Activated naive CD4-positive, alpha-beta T cell treated with anti-CD3 and anti-CD28 coated beads, Interleukin-2, amount 50 U/mL, for 24 hours (primary cell): ENCODE data around the gene CCDC178.

Experiments used
- H3K27ac Mint-ChIP-seq: one replicate; pipeline ENCODE4 v1.8.0; 2021; ENCODE audit warnings: mild to moderate bottlenecking, mixed read lengths
- H3K27me3 Mint-ChIP-seq: one replicate; pipeline ENCODE4 v1.8.0; 2021; ENCODE audit warnings: mixed read lengths
- H3K36me3 Mint-ChIP-seq: one replicate; pipeline ENCODE4 v1.8.0; 2021; ENCODE audit warnings: mixed read lengths
- H3K4me1 Mint-ChIP-seq: one replicate; pipeline ENCODE4 v1.8.0; 2021; ENCODE audit warnings: mixed read lengths
- H3K4me3 Mint-ChIP-seq: one replicate; pipeline ENCODE4 v1.8.0; 2021; ENCODE audit warnings: mild to moderate bottlenecking, mixed read lengths
- H3K9me3 Mint-ChIP-seq: one replicate; pipeline ENCODE4 v1.8.0; 2021; ENCODE audit warnings: mixed read lengths

CCDC178 gene, protein sequence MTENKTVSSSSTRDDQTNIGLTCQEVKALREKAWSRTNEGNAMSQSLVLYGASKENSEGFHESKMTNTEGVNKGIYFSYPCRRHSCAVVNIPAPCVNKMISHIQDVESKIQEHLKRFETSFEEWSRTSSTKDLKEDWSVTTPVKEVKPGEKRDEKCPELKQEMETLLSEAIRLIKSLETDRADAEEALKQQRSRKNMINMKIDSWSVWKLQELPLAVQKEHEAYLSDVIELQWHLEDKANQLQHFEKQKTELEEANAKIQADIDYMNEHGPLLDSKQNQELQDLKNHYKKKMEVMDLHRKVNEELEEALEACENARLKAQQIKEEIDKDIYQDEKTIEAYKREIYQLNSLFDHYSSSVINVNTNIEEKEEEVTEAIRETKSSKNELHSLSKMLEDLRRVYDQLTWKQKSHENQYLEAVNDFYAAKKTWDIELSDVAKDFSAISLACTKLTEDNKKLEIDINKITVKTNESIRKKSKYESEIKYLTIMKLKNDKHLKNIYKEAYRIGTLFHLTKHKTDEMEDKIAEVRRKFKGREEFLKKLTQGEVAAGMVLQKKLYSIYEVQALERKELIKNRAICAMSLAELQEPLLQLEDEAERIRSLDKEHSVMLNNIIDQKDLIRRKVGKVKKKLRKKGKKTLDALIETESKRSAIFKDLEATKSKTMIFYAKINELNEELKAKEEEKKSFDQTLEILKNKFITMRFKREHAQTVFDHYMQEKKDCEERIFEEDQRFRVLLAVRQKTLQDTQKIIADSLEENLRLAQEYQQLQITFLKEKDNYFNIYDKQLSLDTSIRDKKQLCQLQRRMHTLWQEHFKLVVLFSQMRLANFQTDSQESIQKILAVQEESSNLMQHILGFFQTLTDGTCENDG

DNA sequence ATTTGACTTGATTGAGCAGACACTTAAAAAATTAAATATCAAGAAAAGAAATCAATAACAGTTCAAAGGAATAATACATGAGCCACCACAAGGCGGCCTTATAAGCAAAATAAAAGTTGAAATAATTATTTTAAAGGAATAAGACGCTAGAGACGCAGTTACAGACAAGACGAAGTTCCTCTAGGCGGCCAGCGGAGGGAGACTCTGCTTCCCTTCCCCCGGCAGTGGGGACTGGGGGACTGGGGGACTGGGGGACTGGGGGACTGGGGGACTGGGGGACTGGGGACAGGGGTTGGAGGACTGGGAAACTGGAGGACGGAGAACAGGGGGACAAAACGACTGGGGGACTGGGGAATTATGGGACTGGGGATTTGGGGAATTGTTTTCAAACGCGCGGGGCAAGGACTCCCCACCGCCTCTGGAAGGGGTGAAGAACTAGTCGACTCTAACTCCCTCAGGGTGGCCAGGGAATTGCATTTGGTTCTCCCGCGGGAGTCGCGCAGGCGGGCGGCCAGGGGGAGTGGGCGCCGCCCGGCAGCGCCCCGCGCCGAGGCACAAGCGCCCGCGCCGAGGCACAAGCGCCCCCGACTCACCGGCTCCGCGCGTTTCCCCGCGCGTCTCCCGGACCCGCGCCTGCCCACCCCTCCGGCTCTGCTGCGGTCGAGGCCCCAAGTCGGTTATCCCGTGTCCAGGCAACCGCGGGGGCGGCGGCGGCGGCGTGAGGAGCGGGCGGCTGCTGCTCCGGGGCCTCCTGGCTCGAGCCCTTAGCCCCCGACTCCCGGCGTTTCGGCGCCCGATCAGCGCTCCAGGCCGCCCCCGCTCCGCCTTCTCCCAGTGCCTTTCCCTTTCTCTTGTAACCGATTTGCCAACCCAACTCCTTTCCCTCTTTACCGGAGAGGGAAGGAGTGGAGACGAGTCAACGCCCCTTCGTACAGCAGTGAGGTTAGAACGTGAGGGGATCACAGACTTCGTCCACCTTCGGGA is at the start of gene CCDC178:
Gene CCDC178 (minus strand): TSS at position 662 of the 984 bp plus-strand sequence. CDS start 28,633 bp downstream, outside the sequence.
- no peaks in the 10 kb centered on the region for H3K9me3 Mint-ChIP-seq
- H3K27me3 Mint-ChIP-seq = peaks cover 14% of the 10 kb centered on the region
- H3K4me3 Mint-ChIP-seq = no peak within 1 kb of the TSS
- H3K27ac Mint-ChIP-seq = no peak within 1 kb of the TSS
- no peaks in the 10 kb centered on the region for H3K4me1 Mint-ChIP-seq
- no peaks in the 10 kb centered on the region for H3K36me3 Mint-ChIP-seq

DNA sequence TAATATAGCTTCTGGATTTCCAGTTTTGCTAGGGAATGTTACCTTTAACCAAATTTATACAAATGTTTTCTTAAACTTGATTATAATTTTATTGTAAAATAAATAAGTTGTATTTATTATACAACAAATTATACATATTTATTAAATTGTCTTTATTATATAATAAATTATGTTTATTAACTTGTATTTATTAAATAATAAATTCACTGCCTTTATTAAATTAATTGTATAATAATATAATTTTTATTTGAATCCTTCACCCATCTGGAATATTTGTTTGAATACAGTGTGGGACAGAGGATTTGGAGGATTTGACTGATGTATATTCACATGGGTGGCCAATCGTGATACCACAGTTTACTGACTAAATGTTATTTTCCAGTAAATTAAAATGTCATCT is 43.4 kb upstream of the CCDC178 start:
- no peak overlapping the region for H3K27ac Mint-ChIP-seq
- H3K36me3 Mint-ChIP-seq = no peaks in the 10 kb centered on the region
- H3K4me1 Mint-ChIP-seq = no peaks in the 10 kb centered on the region
- H3K27me3 Mint-ChIP-seq = no peaks in the 10 kb centered on the region
- H3K9me3 Mint-ChIP-seq = no peaks in the 10 kb centered on the region
- H3K4me3 Mint-ChIP-seq = no peak overlapping the region

DNA sequence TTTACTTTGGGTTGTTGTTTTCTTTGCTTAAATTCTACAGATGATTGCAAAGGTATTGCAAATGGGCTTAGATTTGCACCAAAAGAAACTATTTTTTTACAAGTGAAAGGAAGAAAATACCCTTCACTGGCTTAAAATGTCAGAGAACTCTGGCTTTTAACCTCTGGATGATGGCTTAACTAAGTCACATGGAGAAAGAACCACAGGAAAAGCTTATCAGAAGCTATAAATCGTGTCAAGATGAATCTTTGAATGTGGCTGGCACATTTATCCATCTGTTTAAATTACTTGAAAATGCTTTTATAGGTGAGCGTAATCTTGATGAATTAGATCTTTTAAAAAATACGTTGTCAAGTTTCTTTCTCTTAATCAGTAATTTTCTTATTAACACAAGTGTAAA is 32.0 kb upstream of the CCDC178 start:
- no peaks in the 10 kb centered on the region for H3K4me1 Mint-ChIP-seq
- peaks cover 11% of the 10 kb centered on the region for H3K9me3 Mint-ChIP-seq
- no peak overlapping the region for H3K4me3 Mint-ChIP-seq
- H3K27ac Mint-ChIP-seq = no peak overlapping the region
- no peaks in the 10 kb centered on the region for H3K27me3 Mint-ChIP-seq
- no peaks in the 10 kb centered on the region for H3K36me3 Mint-ChIP-seq

DNA sequence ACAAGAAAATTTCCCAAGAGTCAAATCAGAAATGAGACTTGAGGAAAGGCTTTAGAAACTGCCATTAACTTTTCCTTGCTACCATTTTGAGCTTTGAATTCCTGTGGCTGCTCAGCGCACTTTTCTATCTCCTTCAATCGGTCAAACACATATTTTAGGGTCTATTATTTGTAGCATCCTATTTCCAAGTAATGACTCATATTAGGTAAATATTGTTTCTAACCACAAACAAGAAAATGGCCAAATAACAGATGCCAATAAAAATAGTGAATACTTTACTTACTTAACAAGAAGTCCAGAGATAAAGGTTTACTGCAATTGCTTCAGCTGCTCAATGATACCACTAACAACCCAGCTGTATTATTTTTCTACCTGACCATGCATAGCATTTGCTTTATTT is 29.7 kb upstream of the CCDC178 start:
- no peaks in the 10 kb centered on the region for H3K27me3 Mint-ChIP-seq
- H3K27ac Mint-ChIP-seq = no peak overlapping the region
- H3K4me3 Mint-ChIP-seq = no peak overlapping the region
- peaks cover 18% of the 10 kb centered on the region for H3K9me3 Mint-ChIP-seq
- no peaks in the 10 kb centered on the region for H3K36me3 Mint-ChIP-seq
- H3K4me1 Mint-ChIP-seq = no peaks in the 10 kb centered on the region

DNA sequence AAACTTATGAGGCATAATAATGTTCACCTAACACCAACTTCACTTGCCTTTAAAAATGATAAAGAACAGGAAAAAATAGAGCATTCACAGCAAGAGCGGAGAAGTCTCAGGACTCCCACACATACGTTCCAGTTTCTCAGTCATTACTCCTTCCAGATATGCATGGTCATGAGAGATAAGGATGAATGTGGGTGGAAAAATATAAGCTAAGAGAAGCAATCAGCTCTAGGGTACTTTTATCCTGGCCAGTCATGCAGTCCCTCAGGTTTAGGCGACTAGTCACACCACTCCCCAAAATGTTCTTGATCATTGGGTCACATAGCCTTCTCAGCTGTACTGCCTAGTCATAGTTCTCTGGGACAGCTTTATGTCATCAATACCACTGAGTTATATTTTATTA is 29.2 kb upstream of the CCDC178 start:
- H3K27me3 Mint-ChIP-seq = no peaks in the 10 kb centered on the region
- no peaks in the 10 kb centered on the region for H3K36me3 Mint-ChIP-seq
- H3K4me1 Mint-ChIP-seq = no peaks in the 10 kb centered on the region
- H3K27ac Mint-ChIP-seq = no peak overlapping the region
- peaks cover 16% of the 10 kb centered on the region for H3K9me3 Mint-ChIP-seq
- H3K4me3 Mint-ChIP-seq = no peak overlapping the region

DNA sequence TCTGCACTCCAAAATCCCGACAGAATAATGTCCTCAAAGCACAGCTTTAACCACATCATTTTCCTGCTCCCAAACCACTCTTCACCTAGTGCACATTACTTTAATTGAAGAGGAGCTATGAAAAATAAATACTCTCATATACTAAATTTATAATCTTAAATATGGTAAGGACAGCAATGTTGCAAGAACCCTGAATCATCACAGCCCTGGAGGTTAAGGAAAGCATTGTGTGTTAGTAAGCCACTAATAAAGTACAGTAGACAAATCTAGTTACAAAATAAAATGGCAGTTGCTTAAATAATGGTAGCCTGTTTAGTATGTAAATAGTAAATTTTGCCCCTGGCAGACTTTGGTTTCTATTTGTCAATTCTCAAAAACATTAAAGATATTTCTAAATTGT is 27.0 kb upstream of the CCDC178 start:
- Mint-ChIP-seq H3K36me3 (no peaks in the 10 kb centered on the region), H3K4me3 (no peak overlapping the region), H3K9me3 (peaks cover 11% of the 10 kb centered on the region), H3K4me1 (no peaks in the 10 kb centered on the region), H3K27me3 (no peaks in the 10 kb centered on the region), H3K27ac (no peak overlapping the region)

DNA sequence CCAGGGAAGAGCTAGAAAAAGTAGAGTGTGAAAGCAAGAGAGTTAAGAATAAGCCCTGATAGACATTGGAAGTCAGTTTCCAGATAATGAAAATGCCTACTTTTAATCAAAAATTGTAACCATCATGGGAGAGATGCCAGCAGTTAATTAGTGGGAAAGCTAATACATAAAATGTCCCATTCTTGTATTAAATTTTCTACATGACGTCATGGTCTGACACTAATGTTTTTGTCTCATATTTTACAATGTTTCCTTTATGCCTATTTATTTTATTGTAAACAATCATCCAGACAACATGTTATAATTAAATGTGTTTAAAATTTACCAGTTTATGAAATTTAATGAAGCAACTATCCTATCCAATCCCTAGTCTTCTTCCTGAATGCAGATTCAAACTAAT is 26.3 kb upstream of the CCDC178 start:
- Mint-ChIP-seq H3K4me3 (no peak overlapping the region), H3K27me3 (no peaks in the 10 kb centered on the region), H3K27ac (no peak overlapping the region), H3K9me3 (peaks cover 15% of the 10 kb centered on the region), H3K36me3 (no peaks in the 10 kb centered on the region), H3K4me1 (no peaks in the 10 kb centered on the region)

DNA sequence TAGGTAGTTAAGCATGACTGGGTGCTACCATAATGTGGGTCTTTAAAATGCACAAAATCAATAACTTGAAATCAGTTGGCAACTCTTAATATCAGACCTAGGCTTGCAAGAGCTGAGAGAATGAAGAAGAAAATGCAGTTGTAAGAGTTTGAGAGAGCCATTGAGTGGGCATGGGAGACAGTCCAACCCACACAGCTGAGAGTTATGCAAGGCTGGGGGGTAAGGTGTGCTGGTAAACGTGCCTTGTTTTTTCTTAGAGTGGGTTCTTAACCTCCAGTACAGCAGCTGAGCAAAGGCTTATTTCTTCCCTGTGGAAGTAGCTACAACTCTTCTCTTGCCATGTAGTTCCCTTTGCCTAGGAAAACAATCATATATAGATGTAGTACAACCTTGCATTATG is 20.2 kb upstream of the CCDC178 start:
- no peak overlapping the region for H3K4me3 Mint-ChIP-seq
- no peaks in the 10 kb centered on the region for H3K4me1 Mint-ChIP-seq
- H3K27me3 Mint-ChIP-seq = no peaks in the 10 kb centered on the region
- peaks cover 14% of the 10 kb centered on the region for H3K9me3 Mint-ChIP-seq
- H3K27ac Mint-ChIP-seq = no peak overlapping the region
- H3K36me3 Mint-ChIP-seq = no peaks in the 10 kb centered on the region

DNA sequence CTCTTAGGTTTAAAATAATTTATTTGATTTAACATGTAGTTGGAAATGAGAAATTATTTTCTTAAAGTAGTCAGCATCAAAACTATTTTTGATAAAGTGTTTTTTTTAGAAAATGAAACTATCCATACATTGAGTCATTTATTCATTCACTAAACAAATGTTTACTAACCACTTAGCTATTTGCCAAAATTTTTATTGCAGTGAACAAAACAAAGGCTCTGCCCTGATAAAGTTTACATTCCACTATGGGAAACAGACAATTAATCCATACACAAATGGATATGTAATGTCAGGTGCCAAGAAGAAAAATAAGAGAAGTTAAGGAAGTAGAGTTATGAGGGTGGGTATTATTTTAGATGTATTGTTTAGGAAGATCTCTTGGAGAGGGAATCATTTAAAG is 19.1 kb upstream of the CCDC178 start:
- Mint-ChIP-seq H3K9me3 (peaks cover 9% of the 10 kb centered on the region), H3K36me3 (no peaks in the 10 kb centered on the region), H3K4me3 (no peak overlapping the region), H3K27ac (no peak overlapping the region), H3K4me1 (no peaks in the 10 kb centered on the region), H3K27me3 (no peaks in the 10 kb centered on the region)

DNA sequence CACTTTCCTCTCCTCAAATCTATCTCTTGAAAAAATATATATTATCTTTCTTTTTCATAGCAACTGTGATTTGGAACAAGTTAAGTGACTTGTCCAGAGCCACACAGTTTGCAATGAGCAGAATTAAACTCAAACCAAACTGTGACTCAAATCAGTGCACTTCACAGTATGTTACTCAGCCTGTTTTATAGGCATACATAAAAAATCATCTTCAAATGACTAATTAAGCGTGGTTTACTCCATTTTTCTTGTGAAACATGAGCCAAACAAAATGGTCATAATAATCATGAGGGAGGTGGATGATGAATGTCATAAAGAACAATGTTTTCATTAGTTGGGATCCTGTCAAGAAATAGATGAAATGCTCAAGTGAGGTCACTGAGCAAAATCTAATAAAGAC is 6.1 kb upstream of the CCDC178 start:
- Mint-ChIP-seq H3K27ac (no peak overlapping the region), H3K4me1 (no peaks in the 10 kb centered on the region)

DNA sequence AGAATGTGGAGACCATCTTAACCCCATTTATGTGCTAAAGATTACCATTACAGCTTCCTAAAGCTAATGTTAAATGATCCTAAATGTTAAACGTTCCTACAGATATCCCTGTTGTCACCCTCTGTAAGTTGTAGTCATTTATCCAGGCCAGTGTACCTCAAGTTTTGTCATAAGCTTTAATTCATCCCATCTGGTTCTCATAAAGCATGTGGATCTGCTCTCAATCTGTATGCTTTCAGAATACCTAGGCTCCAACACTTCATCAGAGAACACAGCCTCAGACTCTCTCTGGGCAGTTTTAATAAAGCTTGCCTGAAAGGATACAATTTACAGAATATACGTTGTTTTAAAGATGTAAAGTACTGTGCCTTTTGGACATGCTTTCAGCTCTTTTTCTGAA is 4.2 kb upstream of the CCDC178 start:
- Mint-ChIP-seq H3K27me3 (peaks cover 8% of the 10 kb centered on the region), H3K9me3 (peaks cover 15% of the 10 kb centered on the region), H3K4me1 (no peaks in the 10 kb centered on the region), H3K27ac (no peak overlapping the region), H3K4me3 (no peak overlapping the region), H3K36me3 (no peaks in the 10 kb centered on the region)

More for the DNA sequence above, 6.1 kb upstream of the CCDC178 start:
- Mint-ChIP-seq H3K36me3 (no peaks in the 10 kb centered on the region), H3K27me3 (no peaks in the 10 kb centered on the region), H3K4me3 (no peak overlapping the region), H3K9me3 (peaks cover 19% of the 10 kb centered on the region)

DNA sequence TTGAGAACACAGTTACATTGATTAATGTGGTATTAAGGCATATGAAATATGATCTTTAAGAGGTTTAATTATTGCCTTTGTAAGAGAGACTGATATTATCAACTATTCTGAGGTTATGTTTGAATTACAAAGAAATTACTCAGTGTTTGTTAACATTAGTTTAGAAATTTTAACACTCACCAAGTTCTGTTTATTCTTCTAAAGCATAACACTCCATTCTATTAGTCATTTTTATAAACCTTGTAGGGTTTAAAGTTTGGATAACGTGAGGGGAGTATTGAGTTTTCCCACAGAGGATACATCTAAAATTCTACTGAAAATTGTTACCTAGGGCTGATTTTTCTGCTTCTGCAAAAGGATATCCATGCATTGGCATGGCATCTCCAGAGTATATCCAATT is 7.7 kb downstream of the CCDC178 start:
- Mint-ChIP-seq H3K4me3 (no peak overlapping the region), H3K9me3 (no peaks in the 10 kb centered on the region), H3K36me3 (no peaks in the 10 kb centered on the region), H3K4me1 (no peaks in the 10 kb centered on the region), H3K27ac (no peak overlapping the region), H3K27me3 (no peaks in the 10 kb centered on the region)

DNA sequence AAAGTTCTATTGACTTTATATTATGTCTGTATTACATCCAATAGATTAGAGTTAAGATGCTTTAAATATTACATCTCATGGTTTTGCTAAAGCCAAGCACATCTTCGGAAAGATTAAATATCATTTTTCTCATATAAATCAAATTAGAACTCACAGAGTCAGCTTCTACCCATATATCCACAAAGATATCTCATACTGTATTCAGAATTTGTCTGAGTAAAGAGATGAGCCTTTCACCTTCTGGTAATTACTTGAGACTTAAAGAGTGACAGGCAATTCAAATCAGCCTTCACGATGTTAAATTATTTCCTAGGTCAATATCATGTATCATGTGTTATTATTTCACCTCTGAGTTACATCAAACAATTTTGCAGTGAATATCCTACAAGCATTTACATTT is 13.0 kb downstream of the CCDC178 start:
- Mint-ChIP-seq H3K4me1 (no peaks in the 10 kb centered on the region), H3K4me3 (no peak overlapping the region), H3K9me3 (no peaks in the 10 kb centered on the region)

DNA sequence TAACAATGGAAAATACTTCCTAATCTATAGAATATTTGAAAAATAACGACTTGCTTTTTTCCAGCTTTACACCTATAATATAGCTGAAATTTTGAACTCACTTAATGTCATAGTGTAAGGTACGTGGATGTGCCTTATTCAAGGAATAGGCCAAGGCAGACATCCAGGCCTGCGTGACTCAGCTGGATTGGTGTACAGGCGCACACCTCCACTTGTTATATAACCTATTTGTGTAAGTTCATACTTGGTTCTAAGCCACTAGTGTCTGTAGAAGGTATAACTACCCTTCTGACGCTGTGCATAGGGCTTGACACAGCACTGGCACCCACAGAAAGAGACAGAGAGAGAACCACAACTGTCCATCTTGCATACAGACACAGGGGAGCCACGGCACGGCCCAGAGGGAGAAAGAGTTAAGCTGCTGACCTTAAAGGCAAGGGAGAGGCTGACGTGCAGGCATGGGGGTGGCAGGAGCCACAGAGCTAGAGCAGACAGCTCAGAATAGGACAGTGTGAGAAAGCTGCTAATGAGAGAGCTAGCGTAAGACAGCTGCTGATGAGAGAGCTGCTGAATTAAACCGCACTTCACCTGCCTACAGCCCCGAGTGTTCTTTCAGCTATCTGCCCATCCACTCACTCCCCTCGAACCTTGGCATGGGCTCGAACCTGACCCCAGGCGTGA is 16.1 kb downstream of the CCDC178 start:
- peaks cover 7% of the 10 kb centered on the region for H3K9me3 Mint-ChIP-seq
- no peak overlapping the region for H3K4me3 Mint-ChIP-seq
- no peaks in the 10 kb centered on the region for H3K4me1 Mint-ChIP-seq
- H3K36me3 Mint-ChIP-seq = no peaks in the 10 kb centered on the region
- no peak overlapping the region for H3K27ac Mint-ChIP-seq
- no peaks in the 10 kb centered on the region for H3K27me3 Mint-ChIP-seq

More for the DNA sequence above, 13.0 kb downstream of the CCDC178 start:
- Mint-ChIP-seq H3K36me3 (no peaks in the 10 kb centered on the region), H3K27me3 (no peaks in the 10 kb centered on the region), H3K27ac (no peak overlapping the region)

DNA sequence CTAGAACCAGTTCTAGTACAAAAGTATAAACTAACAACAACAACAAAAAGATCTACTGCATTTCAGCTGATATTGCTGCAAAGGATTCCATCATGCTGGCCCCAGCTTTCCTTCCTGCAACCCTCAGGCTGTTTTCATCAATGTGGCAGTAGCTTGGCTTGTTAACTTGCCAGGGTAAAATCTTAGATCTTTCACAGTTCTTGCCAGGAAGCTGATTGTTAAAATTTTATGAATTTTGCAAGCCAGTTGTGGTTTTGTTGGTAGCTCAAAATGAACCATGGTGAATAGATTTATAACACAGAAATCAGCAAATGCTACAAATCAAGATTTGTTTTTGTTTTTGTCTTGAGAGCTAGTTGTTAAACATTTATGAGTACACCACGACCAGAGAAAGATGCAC is 19.3 kb downstream of the CCDC178 start:
- Mint-ChIP-seq H3K4me3 (no peak overlapping the region), H3K9me3 (peaks cover 7% of the 10 kb centered on the region), H3K27ac (no peak overlapping the region), H3K27me3 (no peaks in the 10 kb centered on the region), H3K36me3 (no peaks in the 10 kb centered on the region), H3K4me1 (no peaks in the 10 kb centered on the region)
